HEK293 (cell line): ENCODE data around the gene OSCAR.

Source experiments
- FEZF1 ChIP-seq: fragments of 450-650 bp; formaldehyde crosslinking; IDR thresholded peaks from 2 replicates; pipeline ENCODE4 v1.5.1; 2016; ENCODE audit warnings: missing biosample characterization, missing genetic modification characterization
- HOXC10 ChIP-seq: sonication (generic); formaldehyde crosslinking; IDR thresholded peaks from 2 replicates; pipeline ENCODE4 v1.8.1; 2023; ENCODE audit warnings: mild to moderate bottlenecking, missing genetic modification reagents
- KLF8 ChIP-seq: fragments of 450-650 bp; formaldehyde crosslinking; IDR thresholded peaks from 2 replicates; pipeline ENCODE4 v1.5.1; 2016; ENCODE audit warnings: missing biosample characterization, missing genetic modification characterization
- WT1 ChIP-seq: fragments of 450-650 bp; formaldehyde crosslinking; IDR thresholded peaks from 2 replicates; pipeline ENCODE4 v1.5.1; 2016; ENCODE audit warnings: missing biosample characterization, missing genetic modification characterization
- ZBTB20 ChIP-seq: fragments of 450-650 bp; formaldehyde crosslinking; IDR thresholded peaks from 2 replicates; pipeline ENCODE4 v1.5.1; 2016; ENCODE audit warnings: missing biosample characterization, missing genetic modification characterization
- ZBTB21 ChIP-seq: fragments of 450-650 bp; formaldehyde crosslinking; IDR thresholded peaks from 2 replicates; pipeline ENCODE4 v1.5.1; 2017; ENCODE audit warnings: missing biosample characterization, missing genetic modification characterization
- ZFP37 ChIP-seq: fragments of 450-650 bp; formaldehyde crosslinking; IDR thresholded peaks from 2 replicates; pipeline ENCODE4 v1.5.1; 2016; ENCODE audit warnings: missing biosample characterization, missing genetic modification characterization
- ZFP69B ChIP-seq: fragments of 450-650 bp; formaldehyde crosslinking; IDR thresholded peaks from 2 replicates; pipeline ENCODE4 v1.5.1; 2016; ENCODE audit warnings: missing biosample characterization, missing genetic modification characterization
- ZNF140 ChIP-seq: fragments of 450-650 bp; formaldehyde crosslinking; IDR thresholded peaks from 2 replicates; pipeline ENCODE4 v1.5.1; 2016; ENCODE audit warnings: missing biosample characterization, missing genetic modification characterization
- ZNF157 ChIP-seq: fragments of 450-650 bp; formaldehyde crosslinking; IDR thresholded peaks from 2 replicates; pipeline ENCODE4 v1.5.1; 2016; ENCODE audit warnings: missing biosample characterization, missing genetic modification characterization
- ZNF2 ChIP-seq: fragments of 450-650 bp; formaldehyde crosslinking; IDR thresholded peaks from 2 replicates; pipeline ENCODE4 v1.5.1; 2016; ENCODE audit warnings: missing biosample characterization, missing genetic modification characterization
- ZNF239 ChIP-seq: fragments of 450-650 bp; formaldehyde crosslinking; IDR thresholded peaks from 2 replicates; pipeline ENCODE4 v1.5.1; 2016; ENCODE audit warnings: missing biosample characterization, missing genetic modification characterization
- ZNF335 ChIP-seq: fragments of 450-650 bp; formaldehyde crosslinking; conservative IDR thresholded peaks from 2 replicates; pipeline ENCODE4 v1.5.1; 2016; ENCODE audit warnings: missing biosample characterization, missing genetic modification characterization
- ZNF391 ChIP-seq: fragments of 450-650 bp; formaldehyde crosslinking; IDR thresholded peaks from 2 replicates; pipeline ENCODE4 v1.5.1; 2016; ENCODE audit warnings: low read depth, missing biosample characterization, missing genetic modification characterization, borderline replicate concordance
- ZNF394 ChIP-seq: fragments of 450-650 bp; formaldehyde crosslinking; IDR thresholded peaks from 2 replicates; pipeline ENCODE4 v1.5.1; 2016; ENCODE audit warnings: missing biosample characterization, missing genetic modification characterization, mild to moderate bottlenecking, moderate library complexity, borderline replicate concordance
- ZNF501 ChIP-seq: fragments of 450-650 bp; formaldehyde crosslinking; IDR thresholded peaks from 2 replicates; pipeline ENCODE4 v1.5.1; 2016; ENCODE audit warnings: missing biosample characterization, missing genetic modification characterization
- ZNF561 ChIP-seq: fragments of 450-650 bp; IDR thresholded peaks from 2 replicates; pipeline ENCODE4 v1.5.1; 2018; ENCODE audit warnings: missing biosample characterization, missing genetic modification characterization, borderline replicate concordance
- ZNF626 ChIP-seq: fragments of 450-650 bp; sonication (Bioruptor Pico); formaldehyde crosslinking; IDR thresholded peaks from 2 replicates; pipeline ENCODE4 v1.5.1; 2018; ENCODE audit warnings: missing biosample characterization, missing genetic modification characterization, inconsistent platforms
- ZNF654 ChIP-seq: fragments of 450-650 bp; formaldehyde crosslinking; IDR thresholded peaks from 2 replicates; pipeline ENCODE4 v1.5.1; 2016; ENCODE audit warnings: low read depth, missing biosample characterization, missing genetic modification characterization
- ZNF76 ChIP-seq: fragments of 450-650 bp; formaldehyde crosslinking; IDR thresholded peaks from 2 replicates; pipeline ENCODE4; 2016; ENCODE audit warnings: low read depth, missing biosample characterization, missing genetic modification characterization, borderline replicate concordance
- ZXDB ChIP-seq: fragments of 450-650 bp; formaldehyde crosslinking; IDR thresholded peaks from 2 replicates; pipeline ENCODE4 v1.5.1; 2016; ENCODE audit warnings: missing biosample characterization, missing genetic modification characterization
- TF ChIP-seq, protein P1 (sequence below): fragments of 450-650 bp; formaldehyde crosslinking; IDR thresholded peaks from 2 replicates; pipeline ENCODE4 v1.5.1; 2016; ENCODE audit warnings: missing biosample characterization, missing genetic modification characterization
- TF ChIP-seq, protein P2 (sequence below): fragments of 450-650 bp; formaldehyde crosslinking; IDR thresholded peaks from 2 replicates; pipeline ENCODE4 v1.5.1; 2016; ENCODE audit warnings: missing biosample characterization, missing genetic modification characterization
- TF ChIP-seq, protein P3 (sequence below): fragments of 450-650 bp; formaldehyde crosslinking; IDR thresholded peaks from 2 replicates; pipeline ENCODE4 v1.5.1; 2016; ENCODE audit warnings: missing biosample characterization, missing genetic modification characterization, low read depth
- TF ChIP-seq, protein P4 (sequence below): fragments of 450-650 bp; formaldehyde crosslinking; IDR thresholded peaks from 2 replicates; pipeline ENCODE4 v1.5.1; 2016; ENCODE audit warnings: missing biosample characterization, missing genetic modification characterization, low read depth
- TF ChIP-seq, protein P5 (sequence below): fragments of 450-650 bp; formaldehyde crosslinking; IDR thresholded peaks from 2 replicates; pipeline ENCODE4 v1.5.1; 2017; ENCODE audit warnings: missing biosample characterization, missing genetic modification characterization
- TF ChIP-seq, protein P6 (sequence below): fragments of 450-650 bp; formaldehyde crosslinking; IDR thresholded peaks from 2 replicates; pipeline ENCODE4 v1.5.1; 2016; ENCODE audit warnings: missing biosample characterization, missing genetic modification characterization

The OSCAR gene

DNA sequence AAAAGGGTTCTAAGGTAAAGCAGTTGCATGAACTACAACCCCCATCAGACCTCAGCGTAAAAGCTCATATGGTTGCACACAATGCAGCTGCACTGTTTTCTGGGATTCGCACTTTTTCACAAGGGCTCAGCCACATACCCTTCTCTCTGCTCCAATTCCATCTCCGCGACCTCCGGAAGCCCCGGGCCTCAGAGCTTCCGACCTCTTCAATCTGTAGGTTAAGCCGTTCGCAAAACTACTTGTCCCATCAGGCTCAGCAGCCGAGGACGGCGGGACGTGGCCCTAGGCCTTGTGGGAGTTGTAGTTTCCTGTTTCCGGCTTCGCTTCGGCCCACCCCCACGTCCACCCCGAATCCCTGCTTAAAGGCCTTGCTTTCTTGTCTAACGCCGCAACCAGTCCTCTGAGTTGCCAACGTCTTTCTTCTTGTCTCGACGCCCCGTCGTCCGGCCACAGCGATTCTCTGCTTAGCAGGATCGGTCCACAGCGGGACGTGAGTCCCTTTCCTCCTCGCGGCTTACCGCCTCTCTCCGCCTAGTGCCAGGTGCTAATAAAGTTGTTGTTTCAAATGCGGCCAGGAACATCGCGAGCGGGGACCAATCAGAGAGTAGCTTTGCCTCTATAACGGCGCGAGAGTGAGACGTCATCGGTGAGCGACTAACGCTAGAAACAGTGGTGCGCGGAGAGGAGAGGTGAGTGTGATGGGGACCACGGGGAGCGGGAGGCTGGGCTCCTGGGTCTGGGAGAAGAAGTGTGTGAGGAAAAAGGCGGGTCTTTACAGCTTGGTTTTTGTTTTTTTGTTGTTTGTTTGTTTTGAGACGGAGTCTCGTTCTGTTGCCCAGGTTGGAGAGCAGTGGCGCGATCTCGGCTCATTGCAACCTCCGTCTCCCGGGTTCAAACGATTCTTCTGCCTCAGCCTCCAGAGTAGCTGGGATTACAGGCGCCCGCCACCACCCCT is 14.8 kb upstream of the OSCAR start, which contains the start of the genes PRPF31 and TFPT (continued):
- TF ChIP-seq, protein P1, sequence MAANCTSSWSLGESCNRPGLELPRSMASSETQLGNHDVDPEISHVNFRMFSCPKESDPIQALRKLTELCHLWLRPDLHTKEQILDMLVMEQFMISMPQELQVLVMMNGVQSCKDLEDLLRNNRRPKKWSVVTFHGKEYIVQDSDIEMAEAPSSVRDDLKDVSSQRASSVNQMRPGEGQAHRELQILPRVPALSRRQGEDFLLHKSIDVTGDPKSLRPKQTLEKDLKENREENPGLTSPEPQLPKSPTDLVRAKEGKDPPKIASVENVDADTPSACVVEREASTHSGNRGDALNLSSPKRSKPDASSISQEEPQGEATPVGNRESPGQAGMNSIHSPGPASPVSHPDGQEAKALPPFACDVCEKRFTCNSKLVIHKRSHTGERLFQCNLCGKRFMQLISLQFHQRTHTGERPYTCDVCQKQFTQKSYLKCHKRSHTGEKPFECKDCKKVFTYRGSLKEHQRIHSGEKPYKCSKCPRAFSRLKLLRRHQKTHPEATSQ (tag by site-specific recombination) = 0 out of 2 replicates have a peak, but pooled peaks have one; percentile 26
- no peak for TF ChIP-seq ZNF140 (tag by site-specific recombination)
- TF ChIP-seq ZNF394 (tag by site-specific recombination) = peak; percentile 65; the same call in 1 of the 2 replicates
- TF ChIP-seq ZNF157 = no peak
- TF ChIP-seq, protein P2, sequence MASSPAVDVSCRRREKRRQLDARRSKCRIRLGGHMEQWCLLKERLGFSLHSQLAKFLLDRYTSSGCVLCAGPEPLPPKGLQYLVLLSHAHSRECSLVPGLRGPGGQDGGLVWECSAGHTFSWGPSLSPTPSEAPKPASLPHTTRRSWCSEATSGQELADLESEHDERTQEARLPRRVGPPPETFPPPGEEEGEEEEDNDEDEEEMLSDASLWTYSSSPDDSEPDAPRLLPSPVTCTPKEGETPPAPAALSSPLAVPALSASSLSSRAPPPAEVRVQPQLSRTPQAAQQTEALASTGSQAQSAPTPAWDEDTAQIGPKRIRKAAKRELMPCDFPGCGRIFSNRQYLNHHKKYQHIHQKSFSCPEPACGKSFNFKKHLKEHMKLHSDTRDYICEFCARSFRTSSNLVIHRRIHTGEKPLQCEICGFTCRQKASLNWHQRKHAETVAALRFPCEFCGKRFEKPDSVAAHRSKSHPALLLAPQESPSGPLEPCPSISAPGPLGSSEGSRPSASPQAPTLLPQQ (tag by site-specific recombination) = peak; percentile 86
- TF ChIP-seq ZBTB21 (tag by site-specific recombination) = peak; percentile 60; the same call in 1 of the 2 replicates
- TF ChIP-seq, protein P3, sequence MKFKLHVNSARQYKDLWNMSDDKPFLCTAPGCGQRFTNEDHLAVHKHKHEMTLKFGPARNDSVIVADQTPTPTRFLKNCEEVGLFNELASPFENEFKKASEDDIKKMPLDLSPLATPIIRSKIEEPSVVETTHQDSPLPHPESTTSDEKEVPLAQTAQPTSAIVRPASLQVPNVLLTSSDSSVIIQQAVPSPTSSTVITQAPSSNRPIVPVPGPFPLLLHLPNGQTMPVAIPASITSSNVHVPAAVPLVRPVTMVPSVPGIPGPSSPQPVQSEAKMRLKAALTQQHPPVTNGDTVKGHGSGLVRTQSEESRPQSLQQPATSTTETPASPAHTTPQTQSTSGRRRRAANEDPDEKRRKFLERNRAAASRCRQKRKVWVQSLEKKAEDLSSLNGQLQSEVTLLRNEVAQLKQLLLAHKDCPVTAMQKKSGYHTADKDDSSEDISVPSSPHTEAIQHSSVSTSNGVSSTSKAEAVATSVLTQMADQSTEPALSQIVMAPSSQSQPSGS (tag by site-specific recombination) = peak; percentile 63; the same call in 1 of the 2 replicates
- TF ChIP-seq ZNF335 (tag by site-specific recombination) = peak; percentile 98
- peak; percentile 95 for TF ChIP-seq ZFP37 (tag by site-specific recombination)
- no peak for TF ChIP-seq ZNF654 (tag by site-specific recombination)
- peak; percentile 76 for TF ChIP-seq ZBTB20 (tag by site-specific recombination)
- peak; percentile 99 for TF ChIP-seq ZNF501
- peak; percentile 99 for TF ChIP-seq ZNF561
- peak; percentile 97 for TF ChIP-seq KLF8 (tag by site-specific recombination)
- peak; percentile 89 for TF ChIP-seq FEZF1 (tag by site-specific recombination)
- TF ChIP-seq ZNF76 = peak; percentile 100
- peak; percentile 48; the same call in 1 of the 2 replicates for TF ChIP-seq WT1
- peak; percentile 98 for TF ChIP-seq ZNF391 (tag by site-specific recombination)
- TF ChIP-seq, protein P4, sequence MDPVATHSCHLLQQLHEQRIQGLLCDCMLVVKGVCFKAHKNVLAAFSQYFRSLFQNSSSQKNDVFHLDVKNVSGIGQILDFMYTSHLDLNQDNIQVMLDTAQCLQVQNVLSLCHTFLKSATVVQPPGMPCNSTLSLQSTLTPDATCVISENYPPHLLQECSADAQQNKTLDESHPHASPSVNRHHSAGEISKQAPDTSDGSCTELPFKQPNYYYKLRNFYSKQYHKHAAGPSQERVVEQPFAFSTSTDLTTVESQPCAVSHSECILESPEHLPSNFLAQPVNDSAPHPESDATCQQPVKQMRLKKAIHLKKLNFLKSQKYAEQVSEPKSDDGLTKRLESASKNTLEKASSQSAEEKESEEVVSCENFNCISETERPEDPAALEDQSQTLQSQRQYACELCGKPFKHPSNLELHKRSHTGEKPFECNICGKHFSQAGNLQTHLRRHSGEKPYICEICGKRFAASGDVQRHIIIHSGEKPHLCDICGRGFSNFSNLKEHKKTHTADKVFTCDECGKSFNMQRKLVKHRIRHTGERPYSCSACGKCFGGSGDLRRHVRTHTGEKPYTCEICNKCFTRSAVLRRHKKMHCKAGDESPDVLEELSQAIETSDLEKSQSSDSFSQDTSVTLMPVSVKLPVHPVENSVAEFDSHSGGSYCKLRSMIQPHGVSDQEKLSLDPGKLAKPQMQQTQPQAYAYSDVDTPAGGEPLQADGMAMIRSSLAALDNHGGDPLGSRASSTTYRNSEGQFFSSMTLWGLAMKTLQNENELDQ = no peak
- TF ChIP-seq ZNF2 (tag by site-specific recombination) = peak; percentile 97
- TF ChIP-seq, protein P5, sequence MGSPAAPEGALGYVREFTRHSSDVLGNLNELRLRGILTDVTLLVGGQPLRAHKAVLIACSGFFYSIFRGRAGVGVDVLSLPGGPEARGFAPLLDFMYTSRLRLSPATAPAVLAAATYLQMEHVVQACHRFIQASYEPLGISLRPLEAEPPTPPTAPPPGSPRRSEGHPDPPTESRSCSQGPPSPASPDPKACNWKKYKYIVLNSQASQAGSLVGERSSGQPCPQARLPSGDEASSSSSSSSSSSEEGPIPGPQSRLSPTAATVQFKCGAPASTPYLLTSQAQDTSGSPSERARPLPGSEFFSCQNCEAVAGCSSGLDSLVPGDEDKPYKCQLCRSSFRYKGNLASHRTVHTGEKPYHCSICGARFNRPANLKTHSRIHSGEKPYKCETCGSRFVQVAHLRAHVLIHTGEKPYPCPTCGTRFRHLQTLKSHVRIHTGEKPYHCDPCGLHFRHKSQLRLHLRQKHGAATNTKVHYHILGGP (tag by site-specific recombination) = peak; percentile 33; the same call in 1 of the 2 replicates
- peak; percentile 73 for TF ChIP-seq ZFP69B (tag by site-specific recombination)
- peak; percentile 99 for TF ChIP-seq ZXDB (tag by site-specific recombination)
- peak; percentile 97; the same call in 1 of the 2 replicates for TF ChIP-seq HOXC10 (CRISPR knock-in tag)
- TF ChIP-seq ZNF239 (tag by site-specific recombination) = peak; percentile 64; the same call in 1 of the 2 replicates
- TF ChIP-seq ZNF626 = no peak
- TF ChIP-seq, protein P6, sequence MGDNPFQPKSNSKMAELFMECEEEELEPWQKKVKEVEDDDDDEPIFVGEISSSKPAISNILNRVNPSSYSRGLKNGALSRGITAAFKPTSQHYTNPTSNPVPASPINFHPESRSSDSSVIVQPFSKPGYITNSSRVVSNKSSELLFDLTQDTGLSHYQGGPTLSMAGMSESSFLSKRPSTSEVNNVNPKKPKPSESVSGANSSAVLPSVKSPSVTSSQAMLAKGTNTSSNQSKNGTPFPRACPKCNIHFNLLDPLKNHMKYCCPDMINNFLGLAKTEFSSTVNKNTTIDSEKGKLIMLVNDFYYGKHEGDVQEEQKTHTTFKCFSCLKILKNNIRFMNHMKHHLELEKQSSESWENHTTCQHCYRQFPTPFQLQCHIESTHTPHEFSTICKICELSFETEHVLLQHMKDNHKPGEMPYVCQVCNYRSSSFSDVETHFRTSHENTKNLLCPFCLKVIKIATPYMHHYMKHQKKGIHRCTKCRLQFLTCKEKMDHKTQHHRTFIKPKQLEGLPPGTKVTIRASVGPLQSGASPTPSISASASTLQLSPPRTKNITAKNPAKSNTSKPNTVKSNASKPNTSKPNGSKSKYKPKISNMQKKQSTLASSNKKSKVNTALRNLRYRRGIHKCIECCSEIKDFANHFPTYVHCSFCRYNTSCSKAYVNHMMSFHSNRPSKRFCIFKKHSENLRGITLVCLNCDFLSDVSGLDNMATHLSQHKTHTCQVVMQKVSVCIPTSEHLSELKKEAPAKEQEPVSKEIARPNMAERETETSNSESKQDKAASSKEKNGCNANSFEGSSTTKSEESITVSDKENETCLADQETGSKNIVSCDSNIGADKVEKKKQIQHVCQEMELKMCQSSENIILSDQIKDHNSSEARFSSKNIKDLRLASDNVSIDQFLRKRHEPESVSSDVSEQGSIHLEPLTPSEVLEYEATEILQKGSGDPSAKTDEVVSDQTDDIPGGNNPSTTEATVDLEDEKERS (tag by site-specific recombination) = peak; percentile 88
